PC-9 (cell line): Measurements from ENCODE around the gene PRKAG2. TPM values are rescaled to one million over a fixed set of nuclear protein-coding genes. Genes with fewer than 3 reads are reported as not detected.
"Not testable (repeated sequence)": the region's sequence is repeated elsewhere in the genome, so short reads cannot be mapped to it uniquely, and the experiment has no call there.

ENCODE experiments used
- BruUV-seq: library from RNA; stranded (reverse); fragments of 400-500 nt; replicated peaks from 2 replicates; lab custom pipeline; 2021; lab: Mats Ljungman, UMichigan
- CTCF ChIA-PET: fragments of 300-600 bp; sonication (Branson Sonifier 250); formaldehyde crosslinking; loops from one replicate; lab custom pipeline; 2022; ENCODE audit warnings: antibody characterized with exemption; lab: Charles Lee
- POLR2A ChIA-PET: fragments of 300-600 bp; sonication (Branson Sonifier 250); formaldehyde crosslinking; loops from one replicate; lab custom pipeline; 2022; ENCODE audit warnings: antibody characterized with exemption; ENCODE audit not compliant: unreplicated experiment; lab: Charles Lee
- DNase-seq, 2 experiments: peaks; one replicate each; pipeline versions ENCODE4 v3.0.0 to v3.0.0-alpha.2; 2015 to 2022; ENCODE audit warnings: mixed read lengths in 1 of 2
- H2AFZ ChIP-seq: fragments of 200-600 bp; sonication (generic); 2 replicates; pipeline ENCODE4 v1.8.1; 2017; ENCODE audit warnings: antibody characterized with exemption
- H3F3A ChIP-seq: fragments of 200-600 bp; sonication (generic); 2 replicates; pipeline ENCODE4 v1.8.1; 2017; ENCODE audit warnings: antibody characterized with exemption, mild to moderate bottlenecking, low read depth; ENCODE audit not compliant: insufficient read depth
- H3K27ac ChIP-seq: fragments of 200-600 bp; sonication (generic); 2 replicates; pipeline ENCODE4 v1.6.1; 2016; ENCODE audit warnings: mixed run types
- H3K27me3 ChIP-seq: fragments of 200-600 bp; sonication (generic); 2 replicates; pipeline ENCODE4 v1.6.1; 2016; ENCODE audit warnings: low read depth, mixed run types; ENCODE audit not compliant: insufficient read depth
- H3K36me3 ChIP-seq: fragments of 200-600 bp; sonication (generic); 2 replicates; pipeline ENCODE4 v1.6.1; 2016; ENCODE audit warnings: low read depth, mixed run types
- H3K4me1 ChIP-seq: fragments of 200-600 bp; sonication (generic); replicated peaks from 2 replicates; pipeline ENCODE4 v1.6.1; 2016; ENCODE audit warnings: mixed run types; ENCODE audit not compliant: insufficient read depth
- H3K4me2 ChIP-seq: fragments of 200-600 bp; sonication (generic); 2 replicates; pipeline ENCODE4 v1.6.1; 2017; ENCODE audit warnings: mixed run types
- H3K4me3 ChIP-seq: fragments of 200-600 bp; sonication (generic); 2 replicates; pipeline ENCODE4 v1.6.1; 2016; ENCODE audit warnings: mixed run types
- H3K79me2 ChIP-seq: fragments of 200-600 bp; sonication (generic); 2 replicates; pipeline ENCODE4 v1.6.1; 2017; ENCODE audit warnings: low read depth, mixed run types
- H3K9me2 ChIP-seq: fragments of 200-600 bp; sonication (generic); 2 replicates; pipeline ENCODE4 v1.8.1; 2017; ENCODE audit warnings: mild to moderate bottlenecking; ENCODE audit not compliant: insufficient read depth
- H3K9me3 ChIP-seq: fragments of 200-600 bp; sonication (generic); 2 replicates; pipeline ENCODE4 v1.8.1; 2016; ENCODE audit warnings: low read depth; ENCODE audit not compliant: insufficient read depth
- H4K20me1 ChIP-seq: fragments of 200-600 bp; sonication (generic); 2 replicates; pipeline ENCODE4 v1.8.1; 2017; ENCODE audit not compliant: insufficient read depth
- EZH2 ChIP-seq: fragments of 200-600 bp; sonication (generic); IDR thresholded peaks from 2 replicates; pipeline ENCODE4 v1.8.0; 2017; ENCODE audit warnings: antibody characterized with exemption, low read depth
- intact Hi-C: fragments of 100-400 bp; cut with micrococcal nuclease; formaldehyde crosslinking; loops from one replicate; pipeline ENCODE4 v1.10.0; 2022; ENCODE audit not compliant: unreplicated experiment
- total RNA-seq: library from RNA; stranded (reverse); gene quantifications from 2 replicates; pipeline ENCODE4 v1.2.3, GENCODE V29; 2021
- TF ChIP-seq, protein P1 (sequence below): fragments of 200-600 bp; sonication (generic); conservative IDR thresholded peaks from 2 replicates; pipeline ENCODE4 v1.6.1; 2017; ENCODE audit warnings: mixed run types, antibody characterized with exemption, mild to moderate bottlenecking, moderate library complexity

PRKAG2 gene
- total RNA-seq, 1 experiment from 2014 or later: 37.3 TPM

GRCh38 chr7:151540146-151540545 lies 336.8 kb downstream of the PRKAG2 start:
- Histone ChIP-seq H3K9me3 (no peaks in the 10 kb centered on the region), H3F3A (no peaks in the 10 kb centered on the region), H2AFZ (no peak overlapping the region), H3K4me3 (no peak overlapping the region), H3K4me2 (no peak overlapping the region), H3K27me3 (no peaks in the 10 kb centered on the region), H4K20me1 (no peaks in the 10 kb centered on the region), H3K36me3 (no peaks in the 10 kb centered on the region), H3K4me1 (no peaks in the 10 kb centered on the region), H3K27ac (no peak overlapping the region), H3K9me2 (no peaks in the 10 kb centered on the region), H3K79me2 (no peaks in the 10 kb centered on the region)
- BruUV-seq: no TSS peak
- no peak for DNase-seq
- ChIA-PET POLR2A (no interaction called here), CTCF (no interaction called here)
- intact Hi-C loops: no loop called here
- TF ChIP-seq, protein P1, sequence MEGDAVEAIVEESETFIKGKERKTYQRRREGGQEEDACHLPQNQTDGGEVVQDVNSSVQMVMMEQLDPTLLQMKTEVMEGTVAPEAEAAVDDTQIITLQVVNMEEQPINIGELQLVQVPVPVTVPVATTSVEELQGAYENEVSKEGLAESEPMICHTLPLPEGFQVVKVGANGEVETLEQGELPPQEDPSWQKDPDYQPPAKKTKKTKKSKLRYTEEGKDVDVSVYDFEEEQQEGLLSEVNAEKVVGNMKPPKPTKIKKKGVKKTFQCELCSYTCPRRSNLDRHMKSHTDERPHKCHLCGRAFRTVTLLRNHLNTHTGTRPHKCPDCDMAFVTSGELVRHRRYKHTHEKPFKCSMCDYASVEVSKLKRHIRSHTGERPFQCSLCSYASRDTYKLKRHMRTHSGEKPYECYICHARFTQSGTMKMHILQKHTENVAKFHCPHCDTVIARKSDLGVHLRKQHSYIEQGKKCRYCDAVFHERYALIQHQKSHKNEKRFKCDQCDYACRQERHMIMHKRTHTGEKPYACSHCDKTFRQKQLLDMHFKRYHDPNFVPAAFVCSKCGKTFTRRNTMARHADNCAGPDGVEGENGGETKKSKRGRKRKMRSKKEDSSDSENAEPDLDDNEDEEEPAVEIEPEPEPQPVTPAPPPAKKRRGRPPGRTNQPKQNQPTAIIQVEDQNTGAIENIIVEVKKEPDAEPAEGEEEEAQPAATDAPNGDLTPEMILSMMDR: no peak
- no peak for TF ChIP-seq EZH2

DNA sequence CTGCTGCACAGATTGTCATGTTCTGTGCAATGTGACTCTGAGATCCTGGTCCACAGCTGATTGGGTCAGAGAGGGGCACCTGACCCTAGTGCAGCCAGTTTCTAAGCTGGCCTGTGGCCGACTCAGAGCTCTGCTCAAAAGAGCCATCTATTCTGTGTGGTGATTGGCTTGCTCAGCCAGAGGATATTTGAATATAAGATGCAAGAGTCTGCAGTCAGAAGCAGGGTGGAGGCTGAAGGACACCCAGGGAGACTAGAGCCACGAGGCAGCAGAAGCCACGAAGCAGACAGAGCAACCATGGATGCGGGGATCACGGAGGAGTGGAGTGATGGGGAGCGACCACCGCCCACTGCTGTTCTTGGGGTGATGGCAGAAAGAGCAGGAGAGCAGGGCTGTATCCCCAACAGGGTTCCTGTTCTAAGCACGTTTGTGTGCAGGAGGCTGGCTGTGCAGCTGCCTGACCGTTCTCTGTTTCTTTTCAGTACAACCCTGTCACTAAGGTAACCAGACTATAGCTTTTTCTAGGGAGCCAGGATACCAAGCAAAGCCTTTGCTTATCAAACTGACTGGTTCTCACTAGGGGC lies 337.7 kb downstream of the PRKAG2 start:
- DNase-seq: no peak
- no TSS peak for BruUV-seq
- POLR2A ChIA-PET: interaction anchor here (0.7 kb wide), 2 partner anchors 61 to 179 kb away, joined by 3 read pairs; no protein-coding TSS in a partner anchor
- no peak for TF ChIP-seq EZH2
- TF ChIP-seq, protein P1: no peak
- Histone ChIP-seq H3K27ac (no peak overlapping the region), H2AFZ (no peak overlapping the region), H3K27me3 (no peaks in the 10 kb centered on the region), H3K9me2 (no peaks in the 10 kb centered on the region), H4K20me1 (no peaks in the 10 kb centered on the region), H3K36me3 (no peaks in the 10 kb centered on the region), H3K79me2 (no peaks in the 10 kb centered on the region), H3K9me3 (no peaks in the 10 kb centered on the region), H3F3A (no peaks in the 10 kb centered on the region), H3K4me1 (no peaks in the 10 kb centered on the region), H3K4me2 (no peak overlapping the region), H3K4me3 (no peak overlapping the region)
- intact Hi-C loops: no loop called here
- CTCF ChIA-PET: no interaction called here

DNA sequence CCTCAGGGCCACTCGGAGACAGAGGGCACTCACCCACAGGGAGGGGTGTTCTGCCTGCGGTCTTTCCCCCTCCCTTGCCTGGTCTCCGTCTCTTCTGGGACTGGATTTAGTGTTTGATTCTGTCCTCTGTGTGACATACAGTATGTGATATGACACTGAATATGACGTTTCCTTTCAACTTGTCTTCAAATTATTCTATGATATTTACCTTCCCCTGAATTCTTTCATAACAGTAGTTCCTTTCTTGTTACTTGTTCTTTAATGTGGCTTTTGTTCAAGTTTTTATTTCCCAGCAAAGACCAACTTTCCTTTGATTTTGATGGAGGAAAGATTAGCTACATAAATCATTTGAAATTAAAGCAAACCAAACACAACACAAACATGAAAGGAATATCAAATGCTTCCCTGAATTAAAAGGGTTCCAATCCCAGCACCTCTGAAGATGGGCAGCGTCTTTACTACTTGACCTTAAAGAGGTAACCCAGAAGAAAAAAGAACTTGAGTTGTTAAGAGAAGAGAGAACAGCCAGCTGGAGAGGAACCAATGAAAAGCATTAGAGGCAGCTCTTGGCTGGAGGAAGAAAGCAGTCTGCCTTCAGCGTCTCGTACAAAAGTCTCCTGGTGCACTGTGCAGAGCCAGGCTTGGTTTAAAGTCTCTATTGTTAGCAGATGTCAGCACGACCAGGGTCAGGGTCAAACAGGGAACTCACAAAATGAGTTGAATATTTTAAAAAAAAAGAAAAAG lies 338.9 kb downstream of the PRKAG2 start:
- POLR2A ChIA-PET: interaction anchor here (0.6 kb wide), 2 partner anchors 13 to 18 kb away, joined by 3 to 5 read pairs; no protein-coding TSS in a partner anchor
- Histone ChIP-seq H3K4me2 (no peak overlapping the region), H3K4me3 (no peak overlapping the region), H3F3A (no peaks in the 10 kb centered on the region), H3K79me2 (no peaks in the 10 kb centered on the region), H2AFZ (no peak overlapping the region), H3K27me3 (no peaks in the 10 kb centered on the region), H3K4me1 (no peaks in the 10 kb centered on the region), H4K20me1 (no peaks in the 10 kb centered on the region), H3K9me2 (no peaks in the 10 kb centered on the region), H3K36me3 (no peaks in the 10 kb centered on the region), H3K9me3 (no peaks in the 10 kb centered on the region), H3K27ac (no peak overlapping the region)
- TF ChIP-seq, protein P1: no peak
- no peak for TF ChIP-seq EZH2
- CTCF ChIA-PET: no interaction called here
- no TSS peak for BruUV-seq
- DNase-seq: no peak
- intact Hi-C loops: no loop called here

GRCh38 chr7:151536178-151536577 lies 340.7 kb downstream of the PRKAG2 start:
- CTCF ChIA-PET, H3K4me3 ChIP-seq, H3F3A ChIP-seq, H3K36me3 ChIP-seq, H3K79me2 ChIP-seq, H3K27me3 ChIP-seq, POLR2A ChIA-PET, H3K4me1 ChIP-seq, intact Hi-C loops, DNase-seq, H3K9me2 ChIP-seq, H4K20me1 ChIP-seq, H3K4me2 ChIP-seq, H3K27ac ChIP-seq, H2AFZ ChIP-seq, BruUV-seq, H3K9me3 ChIP-seq: not testable (repeated sequence)
